K562 (cell line): Measurements from ENCODE around the gene TMEM79. TPM values are rescaled to one million over a fixed set of nuclear protein-coding genes. Genes with fewer than 3 reads are reported as not detected.

Experiments used
- ARNT ChIP-seq, 2 experiments: fragments of 450-650 bp; IDR thresholded peaks; 2 replicates each; pipeline ENCODE4 v1.6.1; 2016; ENCODE audit warnings: mild to moderate bottlenecking in 1 of 2
- BCOR ChIP-seq: fragments of 450-650 bp; IDR thresholded peaks from 2 replicates; pipeline ENCODE4 v1.6.1; 2016
- CCNT2 ChIP-seq: IDR thresholded peaks from 2 replicates; pipeline ENCODE4 v1.6.1; 2011; ENCODE audit warnings: borderline replicate concordance, low read depth, mild to moderate bottlenecking, moderate library complexity, mixed read lengths, low read length; ENCODE audit not compliant: insufficient read length; ENCODE audit errors: extremely low read depth
- ELF4 ChIP-seq: fragments of 450-650 bp; formaldehyde crosslinking; IDR thresholded peaks from 2 replicates; pipeline ENCODE4 v1.4.0; 2022; ENCODE audit warnings: missing genetic modification characterization
- FOXK2 ChIP-seq, 2 experiments: fragments of 450-650 bp; IDR thresholded peaks in 1 of 2; conservative IDR thresholded peaks in 1 of 2; 2 replicates each; pipeline ENCODE4 v1.6.1; 2016; ENCODE audit warnings: low read depth in 2 of 2, mild to moderate bottlenecking in 1 of 2
- HDAC2 ChIP-seq: fragments of 450-650 bp; IDR thresholded peaks from 2 replicates; pipeline ENCODE4 v1.6.1; 2016; ENCODE audit warnings: mild to moderate bottlenecking
- MLLT1 ChIP-seq, 2 experiments: fragments of 450-650 bp; IDR thresholded peaks; 2 replicates each; pipeline ENCODE4 v1.6.1; 2016
- MYC ChIP-seq, 2 experiments: fragments of 250-450 bp in 1 of 2; sonication (Bioruptor Pico) in 1 of 2; IDR thresholded peaks; 2 replicates each; pipeline versions ENCODE4 v1.5.1 to v1.6.1; 2012 to 2021; ENCODE audit warnings: low read depth in 2 of 2, borderline replicate concordance in 1 of 2, improper control_type of control experiment in 1 of 2, low read length in 1 of 2, mild to moderate bottlenecking in 1 of 2, moderate library complexity in 1 of 2
- NR2F6 ChIP-seq: fragments of 450-650 bp; formaldehyde crosslinking; IDR thresholded peaks from 2 replicates; pipeline ENCODE4 v1.4.0; 2020; ENCODE audit warnings: mild to moderate bottlenecking
- PHF8 ChIP-seq: fragments of 200-600 bp; sonication (generic); IDR thresholded peaks from 2 replicates; pipeline ENCODE4 v1.6.1; 2012; ENCODE audit warnings: mixed run types, mild to moderate bottlenecking, inconsistent platforms, low read length, moderate library complexity, borderline replicate concordance
- POLR3G ChIP-seq: IDR thresholded peaks from 2 replicates; pipeline ENCODE4 v1.6.1; 2011; ENCODE audit not compliant: insufficient read length, insufficient replicate concordance; ENCODE audit errors: extremely low read depth
- SMARCA4 ChIP-seq: fragments of 450-650 bp; IDR thresholded peaks from 2 replicates; pipeline ENCODE4 v1.6.1; 2016
- TCF7 ChIP-seq: sonication (generic); IDR thresholded peaks from 2 replicates; pipeline ENCODE4 v1.6.1; 2016; ENCODE audit warnings: antibody characterized with exemption, borderline replicate concordance
- THRB ChIP-seq: fragments of 450-650 bp; formaldehyde crosslinking; conservative IDR thresholded peaks from 2 replicates; pipeline ENCODE4 v1.4.0; 2022; ENCODE audit warnings: mild to moderate bottlenecking, missing genetic modification characterization
- ZBTB9 ChIP-seq: fragments of 450-650 bp; formaldehyde crosslinking; IDR thresholded peaks from 2 replicates; pipeline ENCODE4 v1.4.0; 2020; ENCODE audit warnings: mild to moderate bottlenecking, moderate library complexity
- ZNF609 ChIP-seq: sonication (generic); formaldehyde crosslinking; IDR thresholded peaks from 2 replicates; pipeline ENCODE4 v1.8.1; 2023; ENCODE audit warnings: missing genetic modification reagents, mild to moderate bottlenecking, borderline replicate concordance
- ZNF778 ChIP-seq: fragments of 450-650 bp; formaldehyde crosslinking; IDR thresholded peaks from 2 replicates; pipeline ENCODE4 v1.4.0; 2020; ENCODE audit warnings: mild to moderate bottlenecking, moderate library complexity
- polyA plus RNA-seq, 8 experiments: library from polyadenylated mRNA; depleted of rRNA in 4 of 8; stranded (reverse) in 5 of 8; unstranded in 3 of 8; fragments of >200 nt; fragmentation: Nextera tagmentation in 2 of 8; fragmentation: Illumina TruSeq in 1 of 8; extraction: Ambion mirVana in 2 of 8; extraction: Trizol in 1 of 8; gene quantifications; 2 replicates each; pipeline versions ENCODE4 v1.2.1 to v1.2.3, GENCODE V29; 2011 to 2014; ENCODE audit warnings: inconsistent platforms in 1 of 8, missing spikeins in 1 of 8
- total RNA-seq, 7 experiments: library from RNA; depleted of rRNA in 6 of 7; stranded (reverse); fragments of >200 nt in 6 of 7; fragmentation: Illumina TruSeq in 2 of 7; extraction: Trizol in 2 of 7; gene quantifications; 2 replicates each; pipeline versions ENCODE4 v1.2.1 to v1.2.3, GENCODE V29; 2011 to 2021; ENCODE audit warnings: low replicate concordance in 1 of 7

Gene TMEM79
- total and polyA plus RNA-seq, 9 of the 15 experiments (the other 6 are each of a cell fraction or from before 2014, with no cell fraction given): 0.69 to 6.8 (median 4.0) TPM

GRCh38 chr1:156337888-156338179, 53.7 kb downstream of the TMEM79 start (continued):
- no peak for TF ChIP-seq ZNF778 (CRISPR knock-in tag)
- TF ChIP-seq NR2F6 (CRISPR knock-in tag): no peak
- no peak for TF ChIP-seq MYC (IDR thresholded peaks at IDR 0.05; ENCODE audit: low read depth, low read length)
- peak; percentile 30; the same call in 1 of the 2 replicates for TF ChIP-seq MYC (CRISPR knock-in tag; IDR thresholded peaks at IDR 0.05; ENCODE audit: borderline replicate concordance, low read depth)
- no peak for TF ChIP-seq TCF7
- 0 out of 4 replicates have a peak, but pooled peaks of 1 of the 2 experiments have one; percentile 11 for TF ChIP-seq FOXK2 (conservative IDR thresholded peaks at IDR 0.05 in 1 of 2, IDR thresholded peaks at IDR 0.05 in 1 of 2; ENCODE audit: low read depth in 2 of 2)
- TF ChIP-seq CCNT2: no peak
- peak; percentile 49; the same call in 1 of the 2 replicates for TF ChIP-seq THRB (CRISPR knock-in tag)
- TF ChIP-seq POLR3G: no peak
- peak; percentile 82; the same call in 1 of the 2 replicates for TF ChIP-seq PHF8
- TF ChIP-seq HDAC2: peak; percentile 55; the same call in 1 of the 2 replicates
- TF ChIP-seq ZNF609 (CRISPR knock-in tag): no peak
- TF ChIP-seq BCOR: no peak
- peak; percentile 35; the same call in 1 of the 2 replicates for TF ChIP-seq ZBTB9 (CRISPR knock-in tag)
- TF ChIP-seq ELF4 (CRISPR knock-in tag): 0 out of 2 replicates have a peak, but pooled peaks have one; percentile 14
- peak; percentile 54; the same call in 1 of the 2 replicates for TF ChIP-seq SMARCA4
- peak in 1 of 2 experiments; percentile 70; a peak in 3 of 4 replicates for TF ChIP-seq MLLT1 (IDR thresholded peaks at IDR 0.05)
- TF ChIP-seq ARNT (IDR thresholded peaks at IDR 0.05): 0 out of 4 replicates have a peak, but pooled peaks of 1 of the 2 experiments have one; percentile 30
- TF ChIP-seq, all 486 proteins: peak for 41
